ENCODE measurements around the gene XPR1.

- no peak for TF ChIP-seq TCF12 (IDR thresholded peaks at IDR 0.05; ENCODE audit: low read depth, low read length)
- TF ChIP-seq POLR2A (IDR thresholded peaks at IDR 0.05; ENCODE audit: control extremely low read depth in 1 of 2, low read depth in 2 of 2, low read length in 2 of 2) = no peak
- no peak for TF ChIP-seq CTCF (IDR thresholded peaks at IDR 0.05; ENCODE audit: control extremely low read depth in 1 of 3, insufficient read depth in 1 of 3, low read depth in 1 of 3, low read length in 3 of 3)
- TF ChIP-seq ATF3 (IDR thresholded peaks at IDR 0.05; ENCODE audit: insufficient read depth, low read depth, low read length) = no peak
- no peak for TF ChIP-seq EZH2 (IDR thresholded peaks at IDR 0.05; ENCODE audit: low read depth, low read length, severe bottlenecking)
- TF ChIP-seq JUND (IDR thresholded peaks at IDR 0.05; ENCODE audit: low read length) = no peak
- no peak for TF ChIP-seq SP2 (IDR thresholded peaks at IDR 0.05; ENCODE audit: low read length)
- TF ChIP-seq TEAD4 (IDR thresholded peaks at IDR 0.05; ENCODE audit: low read depth, low read length) = no peak
- TF ChIP-seq NRF1 (IDR thresholded peaks at IDR 0.05; ENCODE audit: low read depth, low read length) = no peak
- TF ChIP-seq GTF2F1 (IDR thresholded peaks at IDR 0.05; ENCODE audit: borderline replicate concordance, low read depth, low read length) = no peak
- no peak for TF ChIP-seq CTBP2 (IDR thresholded peaks at IDR 0.05; ENCODE audit: borderline replicate concordance, insufficient read depth, insufficient read length, low read length)
- no peak for TF ChIP-seq TAF1 (IDR thresholded peaks at IDR 0.05; ENCODE audit: low read depth, low read length)
- no peak for TF ChIP-seq HDAC2 (IDR thresholded peaks at IDR 0.05; ENCODE audit: borderline replicate concordance in 1 of 2, low read depth in 2 of 2, low read length in 2 of 2)
- TF ChIP-seq YY1 (IDR thresholded peaks at IDR 0.05; ENCODE audit: low read depth, low read length) = no peak
Measured at GRCh38 chr1:180839547-180839946, 207.7 kb downstream of the XPR1 start.

Measured in H1 (cell line).